ENCODE results near the gene FAM210B.
"Not testable (repeated sequence)": the region's sequence is repeated elsewhere in the genome, so short reads cannot be mapped to it uniquely, and the experiment has no call there.

Gene FAM210B

GRCh38 chr20:56393653-56394052 is 34.9 kb downstream of the FAM210B start:
- DNase-seq, result no peak

- no peak for DNase-seq
These were observed 36.4 kb downstream of the FAM210B start for GRCh38 chr20:56395166-56395565.

- peak; percentile 82 for DNase-seq
These were observed 41.3 kb downstream of the FAM210B start for GRCh38 chr20:56400001-56400640.

- DNase-seq, result no peak
These were observed 44.7 kb downstream of the FAM210B start for GRCh38 chr20:56403465-56403864.

GRCh38 chr20:56405356-56405755 is 46.6 kb downstream of the FAM210B start:
- not testable (repeated sequence) for DNase-seq

GRCh38 chr20:56406910-56407309 is 48.1 kb downstream of the FAM210B start:
- DNase-seq, result no peak

- DNase-seq, result no peak
These were observed 50.7 kb downstream of the FAM210B start for GRCh38 chr20:56409521-56409920.

- no peak for DNase-seq
These were observed 51.2 kb downstream of the FAM210B start for GRCh38 chr20:56409956-56410355.

GRCh38 chr20:56411287-56411686 is 52.5 kb downstream of the FAM210B start:
- DNase-seq, result not testable (repeated sequence)

GRCh38 chr20:56411759-56412472 is 53.1 kb downstream of the FAM210B start, which contains the start of gene CASS4:
TSS of gene CASS4 (plus strand) at chr20:56412260. CDS start at chr20:56412459, 199 bp downstream.
- DNase-seq, result peak; percentile 69

- no peak for DNase-seq
These were observed 53.7 kb downstream of the FAM210B start for GRCh38 chr20:56412473-56412790.

GRCh38 chr20:56412949-56413348 is 54.2 kb downstream of the FAM210B start:
- no peak for DNase-seq

- peak; percentile 63 for DNase-seq
These were observed 56.3 kb downstream of the FAM210B start for GRCh38 chr20:56414842-56415765.

- DNase-seq, result no peak
These were observed 58.6 kb downstream of the FAM210B start for GRCh38 chr20:56417402-56417801.

GRCh38 chr20:56417911-56418310 is 59.1 kb downstream of the FAM210B start:
- no peak for DNase-seq
